SK-N-SH treated with all-trans-retinoic acid at 6 μM for 48 hours (cell line): Measurements from ENCODE around the gene C14orf119.

Source experiments
- ARNTL ChIP-seq: fragments of 450-650 bp; formaldehyde crosslinking; IDR thresholded peaks from 2 replicates; pipeline ENCODE4 v1.5.0; 2020; ENCODE audit warnings: low read depth, mild to moderate bottlenecking, moderate library complexity, borderline replicate concordance
- BACH2 ChIP-seq: fragments of 250-450 bp; sonication (Bioruptor Pico); IDR thresholded peaks from 2 replicates; pipeline ENCODE4 v1.9.0; 2021; ENCODE audit warnings: mild to moderate bottlenecking, borderline replicate concordance
- CSRNP3 ChIP-seq: fragments of 250-450 bp; sonication (Bioruptor Pico); IDR thresholded peaks from 2 replicates; pipeline ENCODE4 v1.5.1; 2021; ENCODE audit warnings: mild to moderate bottlenecking, moderate library complexity
- ISL1 ChIP-seq: fragments of 250-450 bp; sonication (Bioruptor Pico); IDR thresholded peaks from 2 replicates; pipeline ENCODE4 v2.1.2; 2022; ENCODE audit warnings: mild to moderate bottlenecking, moderate library complexity
- PPARA ChIP-seq: fragments of 250-450 bp; sonication (Bioruptor Pico); IDR thresholded peaks from 2 replicates; pipeline ENCODE4 v1.5.0; 2020; ENCODE audit warnings: mild to moderate bottlenecking, borderline replicate concordance
- RARB ChIP-seq: fragments of 250-450 bp; sonication (Bioruptor Pico); IDR thresholded peaks from 2 replicates; pipeline ENCODE4 v1.8.0; 2021; ENCODE audit warnings: mild to moderate bottlenecking, moderate library complexity
- TOX ChIP-seq: fragments of 250-450 bp; sonication (Bioruptor Pico); IDR thresholded peaks from 2 replicates; pipeline ENCODE4 v1.8.0; 2021; ENCODE audit warnings: mild to moderate bottlenecking, moderate library complexity, borderline replicate concordance
- TSHZ2 ChIP-seq: fragments of 250-450 bp; sonication (Bioruptor Pico); IDR thresholded peaks from 2 replicates; pipeline ENCODE4 v1.5.0; 2020; ENCODE audit warnings: mild to moderate bottlenecking, moderate library complexity
- ZC3H10 ChIP-seq: fragments of 250-450 bp; sonication (Bioruptor Pico); IDR thresholded peaks from 2 replicates; pipeline ENCODE4 v1.5.1; 2021; ENCODE audit warnings: mild to moderate bottlenecking, moderate library complexity
- ZNF565 ChIP-seq: fragments of 450-650 bp; formaldehyde crosslinking; conservative IDR thresholded peaks from 2 replicates; pipeline ENCODE4 v1.5.0; 2020; ENCODE audit warnings: low read depth, mild to moderate bottlenecking, moderate library complexity
- ZNF70 ChIP-seq: fragments of 450-650 bp; formaldehyde crosslinking; IDR thresholded peaks from 2 replicates; pipeline ENCODE4 v1.5.0; 2020; ENCODE audit warnings: mild to moderate bottlenecking, moderate library complexity
- ZNF8 ChIP-seq: fragments of 450-650 bp; formaldehyde crosslinking; IDR thresholded peaks from 2 replicates; pipeline ENCODE4 v1.5.0; 2020; ENCODE audit warnings: mild to moderate bottlenecking, moderate library complexity
- TF ChIP-seq, protein P1 (sequence below): fragments of 250-450 bp; sonication (Bioruptor Pico); IDR thresholded peaks from 2 replicates; pipeline ENCODE4 v1.8.0; 2020; ENCODE audit warnings: mild to moderate bottlenecking, moderate library complexity, borderline replicate concordance
- TF ChIP-seq, protein P2 (sequence below): fragments of 250-450 bp; sonication (Bioruptor Pico); IDR thresholded peaks from 2 replicates; pipeline ENCODE4 v1.5.1; 2020; ENCODE audit warnings: low read depth, mild to moderate bottlenecking, moderate library complexity

GRCh38 chr14:23090254-23090636 is 5.1 kb upstream of the C14orf119 start:
- TF ChIP-seq ISL1 (no peak), CSRNP3 (CRISPR knock-in tag) (no peak), ZNF565 (no peak), ZNF70 (CRISPR knock-in tag) (no peak), PPARA (CRISPR knock-in tag) (no peak), ARNTL (CRISPR knock-in tag) (no peak), ZNF8 (CRISPR knock-in tag) (no peak), RARB (CRISPR knock-in tag) (no peak), TOX (CRISPR knock-in tag) (no peak), BACH2 (CRISPR knock-in tag) (no peak), TSHZ2 (CRISPR knock-in tag) (no peak), ZC3H10 (CRISPR knock-in tag) (no peak)
- TF ChIP-seq, protein P1, sequence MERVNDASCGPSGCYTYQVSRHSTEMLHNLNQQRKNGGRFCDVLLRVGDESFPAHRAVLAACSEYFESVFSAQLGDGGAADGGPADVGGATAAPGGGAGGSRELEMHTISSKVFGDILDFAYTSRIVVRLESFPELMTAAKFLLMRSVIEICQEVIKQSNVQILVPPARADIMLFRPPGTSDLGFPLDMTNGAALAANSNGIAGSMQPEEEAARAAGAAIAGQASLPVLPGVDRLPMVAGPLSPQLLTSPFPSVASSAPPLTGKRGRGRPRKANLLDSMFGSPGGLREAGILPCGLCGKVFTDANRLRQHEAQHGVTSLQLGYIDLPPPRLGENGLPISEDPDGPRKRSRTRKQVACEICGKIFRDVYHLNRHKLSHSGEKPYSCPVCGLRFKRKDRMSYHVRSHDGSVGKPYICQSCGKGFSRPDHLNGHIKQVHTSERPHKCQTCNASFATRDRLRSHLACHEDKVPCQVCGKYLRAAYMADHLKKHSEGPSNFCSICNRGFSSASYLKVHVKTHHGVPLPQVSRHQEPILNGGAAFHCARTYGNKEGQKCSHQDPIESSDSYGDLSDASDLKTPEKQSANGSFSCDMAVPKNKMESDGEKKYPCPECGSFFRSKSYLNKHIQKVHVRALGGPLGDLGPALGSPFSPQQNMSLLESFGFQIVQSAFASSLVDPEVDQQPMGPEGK (CRISPR knock-in tag), result no peak
- TF ChIP-seq, protein P2, sequence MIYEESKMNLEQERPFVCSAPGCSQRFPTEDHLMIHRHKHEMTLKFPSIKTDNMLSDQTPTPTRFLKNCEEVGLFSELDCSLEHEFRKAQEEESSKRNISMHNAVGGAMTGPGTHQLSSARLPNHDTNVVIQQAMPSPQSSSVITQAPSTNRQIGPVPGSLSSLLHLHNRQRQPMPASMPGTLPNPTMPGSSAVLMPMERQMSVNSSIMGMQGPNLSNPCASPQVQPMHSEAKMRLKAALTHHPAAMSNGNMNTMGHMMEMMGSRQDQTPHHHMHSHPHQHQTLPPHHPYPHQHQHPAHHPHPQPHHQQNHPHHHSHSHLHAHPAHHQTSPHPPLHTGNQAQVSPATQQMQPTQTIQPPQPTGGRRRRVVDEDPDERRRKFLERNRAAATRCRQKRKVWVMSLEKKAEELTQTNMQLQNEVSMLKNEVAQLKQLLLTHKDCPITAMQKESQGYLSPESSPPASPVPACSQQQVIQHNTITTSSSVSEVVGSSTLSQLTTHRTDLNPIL, result no peak
